ENCODE measurements around the gene CIAO3.
"Not testable (repeated sequence)": the region's sequence is repeated elsewhere in the genome, so short reads cannot be mapped to it uniquely, and the experiment has no call there.

CIAO3 gene

GRCh38 chr16:708019-708418, 32.8 kb downstream of the CIAO3 start:
- no peak for FAIRE-seq

GRCh38 chr16:707062-707538, 33.7 kb downstream of the CIAO3 start:
- FAIRE-seq: no peak

- FAIRE-seq: no peak
These were observed 34.4 kb downstream of the CIAO3 start for GRCh38 chr16:706189-707061.

- no peak for FAIRE-seq
These were observed 35.2 kb downstream of the CIAO3 start, which contains the start of gene FBXL16 for GRCh38 chr16:705431-706188. TSS of gene FBXL16 (minus strand) at chr16:705801. CDS start at chr16:697405, 8,396 bp downstream.

GRCh38 chr16:704552-705380, 36.0 kb downstream of the CIAO3 start:
- no peak for FAIRE-seq

- FAIRE-seq: no peak
These were observed 36.8 kb downstream of the CIAO3 start for GRCh38 chr16:704047-704446.

GRCh38 chr16:703406-703805, 37.4 kb downstream of the CIAO3 start:
- FAIRE-seq: no peak

- no peak for FAIRE-seq
These were observed 38.5 kb downstream of the CIAO3 start for GRCh38 chr16:702341-702740.

GRCh38 chr16:700684-701584, 39.9 kb downstream of the CIAO3 start:
- FAIRE-seq: no peak

GRCh38 chr16:698911-699671, 41.7 kb downstream of the CIAO3 start:
- FAIRE-seq: no peak

- FAIRE-seq: no peak
These were observed 45.3 kb downstream of the CIAO3 start for GRCh38 chr16:695355-696089.

GRCh38 chr16:694863-695354, 45.9 kb downstream of the CIAO3 start:
- FAIRE-seq: no peak

GRCh38 chr16:694187-694862, 46.5 kb downstream of the CIAO3 start:
- no peak for FAIRE-seq

GRCh38 chr16:693766-694165, 47.0 kb downstream of the CIAO3 start:
- no peak for FAIRE-seq

GRCh38 chr16:693364-693763, 47.4 kb downstream of the CIAO3 start:
- no peak for FAIRE-seq

- no peak for FAIRE-seq
These were observed 48.3 kb downstream of the CIAO3 start for GRCh38 chr16:692356-693108.

GRCh38 chr16:691242-691641, 49.6 kb downstream of the CIAO3 start:
- not testable (repeated sequence) for FAIRE-seq

GRCh38 chr16:689175-689897, 51.5 kb downstream of the CIAO3 start:
- no peak for FAIRE-seq
